Measurements from ENCODE around the gene RFC5.

GRCh38 chr12:118029166-118029565, 12.7 kb downstream of the RFC5 start:
- no peak for TF ChIP-seq ZNF274 (IDR thresholded peaks at IDR 0.05; ENCODE audit: low read length)
- TF ChIP-seq ZNF274 (tag by site-specific recombination; IDR thresholded peaks at IDR 0.05; ENCODE audit: borderline replicate concordance) = no peak
- TF ChIP-seq ZNF146 (tag by site-specific recombination; IDR thresholded peaks at IDR 0.05) = no peak
- TF ChIP-seq ZNF10 (tag by site-specific recombination; IDR thresholded peaks at IDR 0.05) = no peak
